Lower leg skin (tissue), 3 donors: ENCODE data around the gene HPN.

Experiments
- CTCF ChIP-seq, 3 donors: fragments of 450-650 bp; IDR thresholded peaks; one replicate each; pipeline ENCODE4 v1.5.1; 2016; ENCODE audit warnings: antibody characterized with exemption in 3 of 3, mild to moderate bottlenecking in 3 of 3, moderate library complexity in 2 of 3
- POLR2A ChIP-seq, 2 donors: fragments of 450-650 bp; IDR thresholded peaks; one replicate each; pipeline ENCODE4 v1.6.1; 2016 to 2017; ENCODE audit warnings: antibody characterized with exemption in 2 of 2, mild to moderate bottlenecking in 1 of 2, moderate library complexity in 1 of 2

- TF ChIP-seq CTCF (IDR thresholded peaks at IDR 0.05) = no peak
- TF ChIP-seq POLR2A (IDR thresholded peaks at IDR 0.05) = no peak
Measured at GRCh38 chr19:35062942-35063341, 21.4 kb downstream of the HPN start.
